ENCODE results near the gene CCNI. TPM values are rescaled to one million over a fixed set of nuclear protein-coding genes. Genes with fewer than 3 reads are reported as not detected.
A peak's percentile ranks its signal among the peaks of the same experiment; 100 is the strongest.
"Not testable (repeated sequence)": the region's sequence is repeated elsewhere in the genome, so short reads cannot be mapped to it uniquely, and the experiment has no call there.

The CCNI gene
- total RNA-seq, 4 donors from 2014 or later: 302 to 449 (median 371) TPM

DNA sequence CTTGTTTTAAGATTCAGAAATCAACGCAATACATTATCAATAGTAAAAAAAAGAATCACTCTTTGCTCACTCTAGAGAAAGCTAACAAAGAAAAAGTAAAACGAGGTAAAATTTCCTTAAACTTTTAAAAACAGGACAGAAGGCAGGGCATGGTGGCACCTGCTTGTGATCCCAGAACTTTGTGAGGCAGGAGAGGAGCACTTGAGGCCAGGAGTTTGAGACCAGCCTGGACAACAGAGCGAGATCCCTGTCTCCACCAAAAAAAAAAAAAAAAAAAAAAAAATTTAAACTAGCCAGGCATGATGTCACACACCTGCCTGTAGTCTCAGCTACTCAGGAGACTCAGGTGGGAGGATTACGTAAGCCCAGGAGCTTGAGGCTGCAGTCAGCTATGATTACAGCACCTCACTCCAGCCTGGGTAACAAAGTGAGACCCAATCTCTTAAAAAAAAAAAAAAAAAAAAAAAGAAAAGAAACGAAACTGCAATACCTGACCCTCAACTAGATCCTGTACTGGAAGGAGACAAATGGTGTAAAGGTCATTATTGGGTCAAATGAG is 3.5 kb downstream of the CCNI start:
- Histone ChIP-seq H3K27ac (peak overlapping the region in 2 of 3 donors; percentile 4 to 50), H3K4me1 (peaks cover 16 to 29% of the 10 kb centered on the region in 2 donors), H3K9me3 (no peaks in the 10 kb centered on the region), H3K36me3 (no peaks in the 10 kb centered on the region), H3K4me3 (replicated peaks in 1 of 3) (no peak overlapping the region), H3K27me3 (no peaks in the 10 kb centered on the region)
- intact Hi-C loops (cut with DNase I): no loop called here
- DNase-seq: peak; percentile 66 to 74
- WGBS, 2 donors: 63% methylated on average over 5 of the region's 5 CpGs
- no peak for TF ChIP-seq POLR2A (IDR thresholded peaks at IDR 0.05)
- TF ChIP-seq, protein P1, sequence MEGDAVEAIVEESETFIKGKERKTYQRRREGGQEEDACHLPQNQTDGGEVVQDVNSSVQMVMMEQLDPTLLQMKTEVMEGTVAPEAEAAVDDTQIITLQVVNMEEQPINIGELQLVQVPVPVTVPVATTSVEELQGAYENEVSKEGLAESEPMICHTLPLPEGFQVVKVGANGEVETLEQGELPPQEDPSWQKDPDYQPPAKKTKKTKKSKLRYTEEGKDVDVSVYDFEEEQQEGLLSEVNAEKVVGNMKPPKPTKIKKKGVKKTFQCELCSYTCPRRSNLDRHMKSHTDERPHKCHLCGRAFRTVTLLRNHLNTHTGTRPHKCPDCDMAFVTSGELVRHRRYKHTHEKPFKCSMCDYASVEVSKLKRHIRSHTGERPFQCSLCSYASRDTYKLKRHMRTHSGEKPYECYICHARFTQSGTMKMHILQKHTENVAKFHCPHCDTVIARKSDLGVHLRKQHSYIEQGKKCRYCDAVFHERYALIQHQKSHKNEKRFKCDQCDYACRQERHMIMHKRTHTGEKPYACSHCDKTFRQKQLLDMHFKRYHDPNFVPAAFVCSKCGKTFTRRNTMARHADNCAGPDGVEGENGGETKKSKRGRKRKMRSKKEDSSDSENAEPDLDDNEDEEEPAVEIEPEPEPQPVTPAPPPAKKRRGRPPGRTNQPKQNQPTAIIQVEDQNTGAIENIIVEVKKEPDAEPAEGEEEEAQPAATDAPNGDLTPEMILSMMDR (IDR thresholded peaks at IDR 0.05): no peak

DNA sequence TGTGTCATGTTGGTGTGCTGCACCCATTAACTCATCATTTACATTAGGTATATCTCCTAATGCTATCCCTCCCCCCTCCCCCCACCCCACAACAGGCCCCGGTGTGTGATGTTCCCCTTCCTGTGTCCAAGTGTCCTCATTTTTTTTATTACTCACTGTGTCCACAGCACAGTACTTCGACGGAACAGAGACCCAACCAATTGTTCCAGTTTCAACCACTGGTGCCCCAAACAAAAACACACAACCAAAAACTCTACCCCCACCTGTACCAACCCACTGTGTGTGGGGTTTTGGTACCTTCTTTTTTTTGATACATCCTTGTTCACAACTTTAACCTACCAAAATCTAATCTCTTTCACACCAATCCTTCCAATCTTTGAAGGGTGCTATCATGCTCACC is 6.3 kb downstream of the CCNI start:
- H3K36me3 ChIP-seq: peaks cover 5 to 11% of the 10 kb centered on the region in 2 donors
- H3K27ac ChIP-seq; H3K9me3 ChIP-seq; H3K27me3 ChIP-seq; DNase-seq; H3K4me3 ChIP-seq (replicated peaks in 1 of 3); intact Hi-C loops (cut with DNase I): not testable (repeated sequence)
- 73 to 86% methylated on average over 3 of the region's 3 CpGs for WGBS, 2 donors
- H3K4me1 ChIP-seq: peaks cover 14 to 28% of the 10 kb centered on the region in 2 donors

GRCh38 chr4:77065382-77065781 is 10.4 kb downstream of the CCNI start:
- no peaks in the 10 kb centered on the region for H3K27me3 ChIP-seq
- H3K4me3 ChIP-seq (replicated peaks in 1 of 3): no peak overlapping the region
- WGBS, 2 donors: 96% methylated on average over 1 of the region's 1 CpG
- DNase-seq: no peak
- TF ChIP-seq, protein P1 (IDR thresholded peaks at IDR 0.05): no peak
- no peak for TF ChIP-seq POLR2A (IDR thresholded peaks at IDR 0.05)
- H3K9me3 ChIP-seq: no peaks in the 10 kb centered on the region
- peaks cover 13 to 29% of the 10 kb centered on the region in 2 donors for H3K36me3 ChIP-seq
- peaks cover 3 to 15% of the 10 kb centered on the region in 2 donors for H3K4me1 ChIP-seq
- no peak overlapping the region for H3K27ac ChIP-seq
- intact Hi-C loops (cut with DNase I): no loop called here

DNA sequence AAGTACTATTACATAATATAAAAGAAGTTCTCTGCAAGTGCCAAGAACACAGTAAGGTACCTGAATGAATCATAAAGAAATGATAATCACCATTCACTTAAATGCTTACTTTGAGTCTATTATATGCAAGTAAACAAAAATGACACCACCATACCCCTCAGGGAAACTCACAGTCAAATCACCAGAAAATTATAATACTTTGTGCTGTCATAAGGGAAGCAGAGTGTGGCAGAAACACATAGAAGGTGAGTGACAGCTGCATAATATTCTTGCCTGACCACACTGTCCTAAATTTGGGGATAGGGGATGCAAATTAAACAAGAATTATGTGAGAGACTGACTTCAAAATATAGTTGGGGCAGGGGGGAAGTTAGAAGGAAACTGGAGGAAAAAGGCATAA is 12.9 kb downstream of the CCNI start:
- no peak for DNase-seq
- Histone ChIP-seq H3K4me3 (replicated peaks in 1 of 3) (no peak overlapping the region), H3K4me1 (peaks cover 10% of the 10 kb centered on the region in 2 donors), H3K27ac (no peak overlapping the region), H3K9me3 (no peaks in the 10 kb centered on the region), H3K36me3 (peaks cover 17 to 34% of the 10 kb centered on the region in 2 donors), H3K27me3 (no peaks in the 10 kb centered on the region)
- TF ChIP-seq, protein P1 (IDR thresholded peaks at IDR 0.05): no peak
- TF ChIP-seq POLR2A (IDR thresholded peaks at IDR 0.05): no peak
- intact Hi-C loops (cut with DNase I): no loop called here

- Histone ChIP-seq H3K27me3 (no peaks in the 10 kb centered on the region), H3K36me3 (peaks cover 7 to 33% of the 10 kb centered on the region in 2 donors), H3K27ac (no peak overlapping the region), H3K9me3 (no peaks in the 10 kb centered on the region), H3K4me3 (replicated peaks in 1 of 3) (no peak overlapping the region), H3K4me1 (peaks cover 8 to 11% of the 10 kb centered on the region in 2 donors)
- WGBS, 2 donors: 93% methylated on average over 3 of the region's 3 CpGs
- peak; percentile 19 to 29 for DNase-seq
- TF ChIP-seq POLR2A (IDR thresholded peaks at IDR 0.05): no peak
- TF ChIP-seq, protein P1 (IDR thresholded peaks at IDR 0.05): peak in 4 of 6 experiments; percentile 18 to 34 (median 29)
- intact Hi-C loops (cut with DNase I): no loop called here
Observed at GRCh38 chr4:77052352-77052751, 23.4 kb downstream of the CCNI start.
